Naive thymus-derived CD4-positive, alpha-beta T cell (primary cell): Measurements from ENCODE around the gene PPA2. TPM values are rescaled to one million over a fixed set of nuclear protein-coding genes. Genes with fewer than 3 reads are reported as not detected.

Experiments
- ATAC-seq: fragments of 150-1000 bp; cut with Tn5 transposase; 2 replicates; pipeline ENCODE4 v1.10.0; 2021; ENCODE audit warnings: mild to moderate bottlenecking, moderate library complexity
- CTCF ChIA-PET: fragments of 350-600 bp; sonication (Branson Sonifier 250); formaldehyde crosslinking; loops from one replicate; lab custom pipeline; 2021; ENCODE audit warnings: antibody characterized with exemption; lab: Charles Lee
- POLR2A ChIA-PET: fragments of 350-600 bp; sonication (Branson Sonifier 250); formaldehyde crosslinking; loops from one replicate; lab custom pipeline; 2021; ENCODE audit warnings: antibody characterized with exemption, inconsistent platforms; lab: Charles Lee
- DNase-seq, 9 donors: peaks; one replicate each; pipeline versions ENCODE4 v3.0.0 to v3.0.0-alpha.2; 2020 to 2022; ENCODE audit warnings: mixed read lengths in 1 of 9
- H3K27ac ChIP-seq: one replicate; pipeline ENCODE4 v1.7.0; 2013; ENCODE audit warnings: mild to moderate bottlenecking, low read depth, low read length, moderate library complexity
- H3K27me3 ChIP-seq, 2 donors: one replicate each; pipeline ENCODE4 v1.7.0; 2013; ENCODE audit warnings: low read length in 2 of 2, mild to moderate bottlenecking in 2 of 2, moderate library complexity in 2 of 2; ENCODE audit not compliant: control insufficient read depth in 2 of 2, insufficient read depth in 2 of 2
- H3K36me3 ChIP-seq, 3 experiments: 1 replicate in 2 of 3; 2 replicates in 1 of 3; pipeline ENCODE4 v1.7.0; 2013; ENCODE audit warnings: low read length in 3 of 3, mild to moderate bottlenecking in 3 of 3, moderate library complexity in 1 of 3; ENCODE audit not compliant: insufficient read depth in 3 of 3, control insufficient read depth in 2 of 3
- H3K4me1 ChIP-seq, 2 donors: one replicate each; pipeline ENCODE4 v1.7.0; 2013; ENCODE audit warnings: low read length in 2 of 2, mild to moderate bottlenecking in 2 of 2, moderate library complexity in 1 of 2; ENCODE audit not compliant: control insufficient read depth in 2 of 2, insufficient read depth in 2 of 2
- H3K4me3 ChIP-seq: 2 replicates; pipeline ENCODE4 v1.7.0; 2013; ENCODE audit warnings: mild to moderate bottlenecking, low read length
- H3K9me3 ChIP-seq, 3 experiments: 1 replicate in 2 of 3; 2 replicates in 1 of 3; pipeline ENCODE4 v1.7.0; 2013; ENCODE audit warnings: low read length in 3 of 3; ENCODE audit not compliant: control insufficient read depth in 2 of 3
- H3K27ac Mint-ChIP-seq, 9 donors: one replicate each; pipeline ENCODE4 v1.8.0; 2020 to 2022; ENCODE audit warnings: mixed read lengths in 9 of 9, mild to moderate bottlenecking in 8 of 9, moderate library complexity in 5 of 9, inconsistent platforms in 2 of 9
- H3K27me3 Mint-ChIP-seq, 5 donors: one replicate each; pipeline ENCODE4 v1.8.0; 2021 to 2022; ENCODE audit warnings: mixed read lengths in 5 of 5, mild to moderate bottlenecking in 1 of 5
- H3K36me3 Mint-ChIP-seq, 5 donors: one replicate each; pipeline ENCODE4 v1.8.0; 2020 to 2022; ENCODE audit warnings: mixed read lengths in 5 of 5, mild to moderate bottlenecking in 3 of 5, inconsistent platforms in 1 of 5
- H3K4me1 Mint-ChIP-seq, 7 donors: one replicate each; pipeline ENCODE4 v1.8.0; 2020 to 2022; ENCODE audit warnings: mixed read lengths in 7 of 7, mild to moderate bottlenecking in 3 of 7, inconsistent platforms in 1 of 7
- H3K4me3 Mint-ChIP-seq, 10 donors: one replicate each; pipeline ENCODE4 v1.8.0; 2020 to 2022; ENCODE audit warnings: mild to moderate bottlenecking in 10 of 10, mixed read lengths in 10 of 10, moderate library complexity in 6 of 10, inconsistent platforms in 2 of 10
- H3K9me3 Mint-ChIP-seq, 11 donors: one replicate each; pipeline ENCODE4 v1.8.0; 2020 to 2022; ENCODE audit warnings: mixed read lengths in 11 of 11, mild to moderate bottlenecking in 4 of 11, inconsistent platforms in 1 of 11, moderate library complexity in 1 of 11
- intact Hi-C, 2 donors: fragments of 100-400 bp; cut with micrococcal nuclease; formaldehyde crosslinking; loops; one replicate each; pipeline ENCODE4 v1.15.1; 2023
- polyA plus RNA-seq, 2 donors: library from polyadenylated mRNA; unstranded; fragments of 300-500 nt; fragmentation: Illumina TruSeq; gene quantifications; one replicate each; pipeline ENCODE4 v1.2.3, GENCODE V29; 2021
- total RNA-seq, 6 experiments: library from RNA in 5 of 6; stranded (reverse) in 5 of 6; gene quantifications; 1 replicate in 5 of 6; 2 replicates in 1 of 6; pipeline ENCODE4 v1.2.3 and lab custom pipeline; 2021 to 2026

The PPA2 gene
- total and polyA plus RNA-seq, 7 experiments from 2014 or later: 38.2 to 107 (median 51.2) TPM

GRCh38 chr4:105369988-105370387, 103.9 kb downstream of the PPA2 start:
- no peaks in the 10 kb centered on the region for H3K27me3 Mint-ChIP-seq
- peaks cover 4 to 33% (median 12%) of the 10 kb centered on the region in 11 donors for H3K9me3 Mint-ChIP-seq
- Histone ChIP-seq H3K36me3 (peaks cover 0 to 13% (median 0%) of the 10 kb centered on the region in 3 experiments), H3K27ac (no peak overlapping the region), H3K9me3 (no peaks in the 10 kb centered on the region), H3K4me1 (no peaks in the 10 kb centered on the region), H3K4me3 (no peak overlapping the region), H3K27me3 (no peaks in the 10 kb centered on the region)
- ChIA-PET POLR2A (no interaction called here), CTCF (no interaction called here)
- DNase-seq (no peak), ATAC-seq (no peak)
- intact Hi-C loops: no loop called here
- no peaks in the 10 kb centered on the region for H3K4me1 Mint-ChIP-seq
- peaks cover 22 to 77% (median 63%) of the 10 kb centered on the region in 5 donors for H3K36me3 Mint-ChIP-seq
- H3K4me3 Mint-ChIP-seq: no peak overlapping the region
- H3K27ac Mint-ChIP-seq: no peak overlapping the region

- no peak overlapping the region for H3K27ac ChIP-seq
- H3K36me3 ChIP-seq: no peaks in the 10 kb centered on the region
- intact Hi-C loops: no loop called here
- peaks cover 0 to 4% (median 0%) of the 10 kb centered on the region in 7 donors for H3K4me1 Mint-ChIP-seq
- no peak for DNase-seq
- H3K36me3 Mint-ChIP-seq: peaks cover 13 to 52% (median 28%) of the 10 kb centered on the region in 5 donors
- H3K27me3 ChIP-seq: no peaks in the 10 kb centered on the region
- peaks cover 0 to 15% (median 8%) of the 10 kb centered on the region in 11 donors for H3K9me3 Mint-ChIP-seq
- no peak overlapping the region for H3K4me3 ChIP-seq
- H3K4me3 Mint-ChIP-seq: no peak overlapping the region
- H3K4me1 ChIP-seq: no peaks in the 10 kb centered on the region
- no peaks in the 10 kb centered on the region for H3K27me3 Mint-ChIP-seq
- H3K9me3 ChIP-seq: no peaks in the 10 kb centered on the region
- ATAC-seq: no peak
- no peak overlapping the region for H3K27ac Mint-ChIP-seq
- ChIA-PET CTCF (no interaction called here), POLR2A (no interaction called here)
These were observed 112.8 kb downstream of the PPA2 start for GRCh38 chr4:105361053-105361452.

GRCh38 chr4:105357258-105357980, 116.4 kb downstream of the PPA2 start:
- Histone ChIP-seq H3K27ac (no peak overlapping the region), H3K36me3 (no peaks in the 10 kb centered on the region), H3K27me3 (no peaks in the 10 kb centered on the region), H3K4me1 (no peaks in the 10 kb centered on the region), H3K4me3 (no peak overlapping the region), H3K9me3 (no peaks in the 10 kb centered on the region)
- DNase-seq: no peak
- Mint-ChIP-seq H3K9me3 (no peaks in the 10 kb centered on the region), H3K4me3 (no peak overlapping the region), H3K36me3 (peaks cover 12 to 44% (median 14%) of the 10 kb centered on the region in 5 donors), H3K4me1 (peaks cover 0 to 9% (median 0%) of the 10 kb centered on the region in 7 donors), H3K27me3 (no peaks in the 10 kb centered on the region), H3K27ac (no peak overlapping the region)
- POLR2A ChIA-PET: no interaction called here
- no peak for ATAC-seq
- intact Hi-C loops: no loop called here
- CTCF ChIA-PET: no interaction called here

GRCh38 chr4:105356194-105356593, 117.7 kb downstream of the PPA2 start:
- Mint-ChIP-seq H3K36me3 (peaks cover 12 to 42% (median 14%) of the 10 kb centered on the region in 5 donors), H3K9me3 (no peaks in the 10 kb centered on the region), H3K4me1 (peaks cover 0 to 9% (median 0%) of the 10 kb centered on the region in 7 donors), H3K4me3 (no peak overlapping the region), H3K27me3 (no peaks in the 10 kb centered on the region), H3K27ac (no peak overlapping the region)
- ATAC-seq (no peak), DNase-seq (no peak)
- POLR2A ChIA-PET: no interaction called here
- no peak overlapping the region for H3K27ac ChIP-seq
- H3K9me3 ChIP-seq: no peaks in the 10 kb centered on the region
- no peak overlapping the region for H3K4me3 ChIP-seq
- intact Hi-C loops: no loop called here
- no peaks in the 10 kb centered on the region for H3K36me3 ChIP-seq
- no peaks in the 10 kb centered on the region for H3K4me1 ChIP-seq
- H3K27me3 ChIP-seq: no peaks in the 10 kb centered on the region
- CTCF ChIA-PET: no interaction called here

GRCh38 chr4:105352826-105353225, 121.0 kb downstream of the PPA2 start:
- Mint-ChIP-seq H3K4me1 (peaks cover 0 to 5% (median 0%) of the 10 kb centered on the region in 7 donors), H3K4me3 (no peak overlapping the region), H3K36me3 (peaks cover 0 to 27% (median 6%) of the 10 kb centered on the region in 5 donors), H3K27me3 (no peaks in the 10 kb centered on the region), H3K27ac (no peak overlapping the region), H3K9me3 (no peaks in the 10 kb centered on the region)
- no peaks in the 10 kb centered on the region for H3K27me3 ChIP-seq
- no peaks in the 10 kb centered on the region for H3K4me1 ChIP-seq
- intact Hi-C loops: no loop called here
- H3K4me3 ChIP-seq: no peak overlapping the region
- H3K9me3 ChIP-seq: no peaks in the 10 kb centered on the region
- POLR2A ChIA-PET: no interaction called here
- no peak overlapping the region for H3K27ac ChIP-seq
- no peak for ATAC-seq
- CTCF ChIA-PET: no interaction called here
- H3K36me3 ChIP-seq: no peaks in the 10 kb centered on the region
- DNase-seq: no peak

- Mint-ChIP-seq H3K27ac (no peak overlapping the region), H3K4me3 (no peak overlapping the region), H3K9me3 (no peaks in the 10 kb centered on the region), H3K27me3 (no peaks in the 10 kb centered on the region), H3K4me1 (peaks cover 0 to 5% (median 0%) of the 10 kb centered on the region in 7 donors), H3K36me3 (peaks cover 0 to 21% (median 5%) of the 10 kb centered on the region in 5 donors)
- POLR2A ChIA-PET: no interaction called here
- CTCF ChIA-PET: no interaction called here
- no peaks in the 10 kb centered on the region for H3K9me3 ChIP-seq
- intact Hi-C loops: no loop called here
- no peak overlapping the region for H3K4me3 ChIP-seq
- H3K27ac ChIP-seq: no peak overlapping the region
- no peaks in the 10 kb centered on the region for H3K36me3 ChIP-seq
- no peak for ATAC-seq
- no peaks in the 10 kb centered on the region for H3K27me3 ChIP-seq
- no peaks in the 10 kb centered on the region for H3K4me1 ChIP-seq
- DNase-seq: no peak
These were observed 122.0 kb downstream of the PPA2 start for GRCh38 chr4:105351861-105352260.
